Measurements from ENCODE around the gene ZSCAN2. TPM values are rescaled to one million over a fixed set of nuclear protein-coding genes. Genes with fewer than 3 reads are reported as not detected.

ZSCAN2 gene
- total and polyA plus RNA-seq, 2 of the 4 experiments (the other 2 are of a cell fraction) = 10.4 to 18.3 TPM

- no peak for TF ChIP-seq SMC3 (IDR thresholded peaks at IDR 0.05; ENCODE audit: low read depth, low read length)
- TF ChIP-seq MAZ (IDR thresholded peaks at IDR 0.05; ENCODE audit: borderline replicate concordance, low read depth, low read length) = no peak
- no peak for TF ChIP-seq NFE2L2 (IDR thresholded peaks at IDR 0.05; ENCODE audit: low read depth, low read length)
These were observed 56.9 kb downstream of the ZSCAN2 start (continued) for GRCh38 chr15:84657748-84658079.

GRCh38 chr15:84658080-84658787 is 57.4 kb downstream of the ZSCAN2 start, which contains the start of gene NMB:
TSS of gene NMB (minus strand) at chr15:84658199. CDS start at chr15:84658152, 47 bp downstream.
- Histone ChIP-seq H4K91ac (ENCODE audit: insufficient read depth, low read depth, low read length) (no peak within 1 kb of the TSS; the same call in 1 of the 2 replicates), H3K4me2 (ENCODE audit: low read depth, low read length) (peak within 1 kb of the TSS; percentile 97), H2BK120ac (ENCODE audit: low read depth, low read length) (0 out of 2 replicates have a peak within 1 kb of the TSS, but pooled peaks have one; percentile 8), H3K9me1 (ENCODE audit: insufficient read depth, low read length) (peaks cover 13% of the 10 kb centered on the region), H3K36me3 (ENCODE audit: control insufficient read depth, insufficient read depth, low read length) (no peaks in the 10 kb centered on the region), H3K4me1 (ENCODE audit: control insufficient read depth, insufficient read depth, low read length) (peaks cover 9% of the 10 kb centered on the region), H3K23ac (ENCODE audit: low read depth, low read length) (peak within 1 kb of the TSS; percentile 82; the same call in 1 of the 2 replicates), H3K14ac (replicated peaks; ENCODE audit: low read depth, low read length) (peak within 1 kb of the TSS; percentile 50; the same call in 1 of the 2 replicates), H4K5ac (ENCODE audit: low read depth, low read length) (peak within 1 kb of the TSS; percentile 19; the same call in 1 of the 2 replicates), H3K4me3 (ENCODE audit: insufficient read depth, low read depth, low read length) (peak within 1 kb of the TSS; percentile 62), H3K56ac (ENCODE audit: extremely low read depth, insufficient read depth, low read length) (peak within 1 kb of the TSS; percentile 46; the same call in 1 of the 2 replicates), H2AK5ac (ENCODE audit: low read depth, low read length) (peak within 1 kb of the TSS; percentile 25), H2AFZ (replicated peaks; ENCODE audit: low read length, poor library complexity) (peak within 1 kb of the TSS; percentile 89), H2BK5ac (ENCODE audit: low read depth, low read length, poor library complexity, severe bottlenecking) (no peak within 1 kb of the TSS), H3K27ac (ENCODE audit: insufficient read depth, low read length) (peak within 1 kb of the TSS; percentile 26; the same call in 1 of the 2 replicates), H4K8ac (ENCODE audit: low read depth in 2 of 2, low read length in 2 of 2) (peak within 1 kb of the TSS; percentile 26 to 79; a peak in 3 of 4 replicates), H2BK15ac (ENCODE audit: low read depth, low read length) (no peak within 1 kb of the TSS), H4K20me1 (ENCODE audit: insufficient read depth, low read length) (no peaks in the 10 kb centered on the region), H3K9me3 (ENCODE audit: control insufficient read depth, insufficient read depth, low read length) (no peaks in the 10 kb centered on the region), H3K18ac (ENCODE audit: low read depth, low read length) (no peak within 1 kb of the TSS), H3K9ac (ENCODE audit: low read depth, low read length) (peak within 1 kb of the TSS; percentile 49), H2BK20ac (ENCODE audit: low read depth, low read length) (no peak within 1 kb of the TSS; the same call in 1 of the 2 replicates), H2AK9ac (replicated peaks; ENCODE audit: low read depth, low read length, poor library complexity) (peak within 1 kb of the TSS; percentile 82), H3K4ac (ENCODE audit: low read depth, low read length) (peak within 1 kb of the TSS; percentile 58; the same call in 1 of the 2 replicates), H3K27me3 (ENCODE audit: control insufficient read depth, insufficient read depth, low read length) (no peaks in the 10 kb centered on the region), H3K79me1 (ENCODE audit: low read depth in 1 of 2, low read length in 2 of 2) (peaks cover 7 to 27% of the 10 kb centered on the region in 2 experiments)
- DNase-seq = peak; percentile 63
- no TSS peak for BruUV-seq (replicated peaks)
- dilution Hi-C loops (cut with HindIII; ENCODE audit: low sequenced_read_pairs, unreplicated experiment) (no loop called here), in situ Hi-C loops (cut with MboI; ENCODE audit: low sequenced_read_pairs) (no loop called here), intact Hi-C loops (cut with micrococcal nuclease) (loop anchor here (5.0 kb wide), 2 partner anchors 71 to 384 kb away; no protein-coding TSS in a partner anchor)
- ChIA-PET POLR2A (ENCODE audit: unreplicated experiment) (interaction anchor here (0.5 kb wide), 1 partner anchor 27 kb away, joined by 3 read pairs; no protein-coding TSS in a partner anchor), CTCF (interaction anchor here (0.6 kb wide), 1 partner anchor 428 kb away, joined by 6 read pairs; no protein-coding TSS in a partner anchor)
- 9% methylated on average over 46 of the region's 61 CpGs; no CpG with 5 or more reads in 1 of the 2 experiments for WGBS, 2 experiments (ENCODE audit: extremely low coverage in 2 of 2, insufficient read length in 1 of 2)
- ATAC-seq (ENCODE audit: low read depth) = peak; percentile 63
- TF ChIP-seq MAZ (IDR thresholded peaks at IDR 0.05; ENCODE audit: borderline replicate concordance, low read depth, low read length) = peak; percentile 79; the same call in 1 of the 2 replicates
- TF ChIP-seq RFX5 (IDR thresholded peaks at IDR 0.05; ENCODE audit: low read depth, low read length) = no peak
- no peak for TF ChIP-seq CHD1 (IDR thresholded peaks at IDR 0.05; ENCODE audit: low read depth, low read length)
- TF ChIP-seq ELK1 (IDR thresholded peaks at IDR 0.05; ENCODE audit: borderline replicate concordance, low read depth, low read length) = no peak
- TF ChIP-seq MXI1 (IDR thresholded peaks at IDR 0.05; ENCODE audit: borderline replicate concordance, low read depth, low read length) = 0 out of 2 replicates have a peak, but pooled peaks have one; percentile 22
- peak; percentile 64 for TF ChIP-seq CTCF (conservative IDR thresholded peaks at IDR 0.05; ENCODE audit: low read depth, low read length)
- no peak for TF ChIP-seq MAFK (IDR thresholded peaks at IDR 0.05; ENCODE audit: low read depth, low read length)
- TF ChIP-seq RAD21 (IDR thresholded peaks at IDR 0.05; ENCODE audit: low read length) = peak; percentile 21; the same call in 1 of the 2 replicates
- TF ChIP-seq BHLHE40 (IDR thresholded peaks at IDR 0.05; ENCODE audit: low read depth, low read length) = no peak
- no peak for TF ChIP-seq NFE2L2 (IDR thresholded peaks at IDR 0.05; ENCODE audit: low read depth, low read length)

All from IMR-90 (cell line).